DOHH2 (cell line): ENCODE results near the gene FOXK2.

Experiments
- H3F3A ChIP-seq: fragments of 200-600 bp; sonication (generic), shearing (Covaris generic); 2 replicates; pipeline ENCODE4 v1.6.0; 2016; ENCODE audit warnings: antibody characterized with exemption, mild to moderate bottlenecking; ENCODE audit not compliant: control insufficient read depth, insufficient read depth
- H3K27ac ChIP-seq: fragments of 200-600 bp; sonication (generic); 2 replicates; pipeline ENCODE4 v1.5.1; 2014; ENCODE audit warnings: low read depth, mild to moderate bottlenecking, low read length, moderate library complexity
- H3K27me3 ChIP-seq: fragments of 200-600 bp; sonication (generic); 2 replicates; pipeline ENCODE4 v1.6.1; 2014; ENCODE audit warnings: mild to moderate bottlenecking, low read length, mixed read lengths; ENCODE audit not compliant: control insufficient read depth
- H3K36me3 ChIP-seq: fragments of 200-600 bp; sonication (generic); 2 replicates; pipeline ENCODE4 v1.6.1; 2014; ENCODE audit warnings: mild to moderate bottlenecking, low read length, moderate library complexity, mixed read lengths; ENCODE audit not compliant: control insufficient read depth
- H3K4me1 ChIP-seq: fragments of 200-600 bp; sonication (generic); 2 replicates; pipeline ENCODE4 v1.6.1; 2014; ENCODE audit warnings: mild to moderate bottlenecking, low read length, mixed read lengths; ENCODE audit not compliant: control insufficient read depth
- H3K4me2 ChIP-seq: fragments of 200-600 bp; sonication (generic); 2 replicates; pipeline ENCODE4 v1.6.0; 2014; ENCODE audit warnings: mild to moderate bottlenecking, low read length, moderate library complexity
- H3K4me3 ChIP-seq: fragments of 200-600 bp; sonication (generic); 2 replicates; pipeline ENCODE4 v1.5.1; 2014; ENCODE audit warnings: mild to moderate bottlenecking, low read length, mixed read lengths
- H3K79me2 ChIP-seq: fragments of 200-600 bp; sonication (generic); 2 replicates; pipeline ENCODE4 v1.6.1; 2014; ENCODE audit warnings: mild to moderate bottlenecking, low read length, mixed read lengths; ENCODE audit not compliant: control insufficient read depth
- H3K9me2 ChIP-seq: fragments of 200-600 bp; sonication (generic); replicated peaks from 2 replicates; pipeline ENCODE4 v1.6.1; 2014; ENCODE audit warnings: mild to moderate bottlenecking, low read length, mixed read lengths; ENCODE audit not compliant: control insufficient read depth
- H3K9me3 ChIP-seq: fragments of 200-600 bp; sonication (generic); 2 replicates; pipeline ENCODE4 v1.6.1; 2014; ENCODE audit warnings: antibody characterized with exemption, low read length, mixed read lengths; ENCODE audit not compliant: control insufficient read depth, insufficient read depth
- H4K20me1 ChIP-seq: fragments of 200-600 bp; sonication (generic); 2 replicates; pipeline ENCODE4 v1.6.0; 2014; ENCODE audit warnings: low read depth, mild to moderate bottlenecking, antibody characterized with exemption, low read length, moderate library complexity; ENCODE audit not compliant: control insufficient read depth, insufficient read depth
- CTCF ChIP-seq: fragments of 200-600 bp; sonication (generic); IDR thresholded peaks from one replicate; pipeline ENCODE4 v1.5.1; 2014; ENCODE audit warnings: antibody characterized with exemption, mild to moderate bottlenecking, low read depth, low read length; ENCODE audit not compliant: poor library complexity, severe bottlenecking
- EZH2phosphoT487 ChIP-seq: fragments of 200-600 bp; sonication (generic); IDR thresholded peaks from 2 replicates; pipeline ENCODE4 v1.6.1; 2017; ENCODE audit warnings: borderline replicate concordance, mild to moderate bottlenecking, antibody characterized with exemption, low read length, moderate library complexity, mixed read lengths

FOXK2 gene

GRCh38 chr17:82586576-82587233, 67.2 kb downstream of the FOXK2 start:
- Histone ChIP-seq H3K4me2 (no peak overlapping the region), H3K9me2 (no peaks in the 10 kb centered on the region), H4K20me1 (no peaks in the 10 kb centered on the region), H3K27me3 (no peaks in the 10 kb centered on the region), H3K36me3 (peaks cover 66% of the 10 kb centered on the region), H3K4me3 (no peak overlapping the region), H3K79me2 (peaks cover 6% of the 10 kb centered on the region; the same call in 1 of the 2 replicates), H3K27ac (no peak overlapping the region), H3K4me1 (no peaks in the 10 kb centered on the region; the same call in 1 of the 2 replicates), H3F3A (peaks cover 18% of the 10 kb centered on the region), H3K9me3 (no peaks in the 10 kb centered on the region)
- TF ChIP-seq CTCF (no peak), EZH2phosphoT487 (no peak)

GRCh38 chr17:82587234-82588086, 67.9 kb downstream of the FOXK2 start:
- peaks cover 23% of the 10 kb centered on the region for H3F3A ChIP-seq
- H3K79me2 ChIP-seq: no peaks in the 10 kb centered on the region
- H3K4me2 ChIP-seq: no peak overlapping the region
- H4K20me1 ChIP-seq: peaks cover 3% of the 10 kb centered on the region; the same call in 1 of the 2 replicates
- H3K36me3 ChIP-seq: peaks cover 59% of the 10 kb centered on the region
- no peaks in the 10 kb centered on the region for H3K27me3 ChIP-seq
- H3K27ac ChIP-seq: no peak overlapping the region
- peaks cover 5% of the 10 kb centered on the region for H3K4me1 ChIP-seq
- H3K9me3 ChIP-seq: no peaks in the 10 kb centered on the region
- no peaks in the 10 kb centered on the region for H3K9me2 ChIP-seq
- no peak for TF ChIP-seq CTCF
- no peak for TF ChIP-seq EZH2phosphoT487
- no peak overlapping the region for H3K4me3 ChIP-seq

- Histone ChIP-seq H3K27me3 (no peaks in the 10 kb centered on the region), H3K4me1 (peaks cover 13% of the 10 kb centered on the region), H3K4me3 (no peak overlapping the region), H4K20me1 (peaks cover 3% of the 10 kb centered on the region; the same call in 1 of the 2 replicates), H3K9me3 (no peaks in the 10 kb centered on the region), H3K36me3 (peaks cover 51% of the 10 kb centered on the region), H3F3A (peaks cover 25% of the 10 kb centered on the region), H3K79me2 (peaks cover 3% of the 10 kb centered on the region), H3K27ac (no peak overlapping the region), H3K9me2 (no peaks in the 10 kb centered on the region), H3K4me2 (no peak overlapping the region)
- TF ChIP-seq EZH2phosphoT487 (no peak), CTCF (no peak)
Observed at GRCh38 chr17:82588266-82589175, 69.0 kb downstream of the FOXK2 start.
